ENCODE measurements around the gene EML6.

DNA sequence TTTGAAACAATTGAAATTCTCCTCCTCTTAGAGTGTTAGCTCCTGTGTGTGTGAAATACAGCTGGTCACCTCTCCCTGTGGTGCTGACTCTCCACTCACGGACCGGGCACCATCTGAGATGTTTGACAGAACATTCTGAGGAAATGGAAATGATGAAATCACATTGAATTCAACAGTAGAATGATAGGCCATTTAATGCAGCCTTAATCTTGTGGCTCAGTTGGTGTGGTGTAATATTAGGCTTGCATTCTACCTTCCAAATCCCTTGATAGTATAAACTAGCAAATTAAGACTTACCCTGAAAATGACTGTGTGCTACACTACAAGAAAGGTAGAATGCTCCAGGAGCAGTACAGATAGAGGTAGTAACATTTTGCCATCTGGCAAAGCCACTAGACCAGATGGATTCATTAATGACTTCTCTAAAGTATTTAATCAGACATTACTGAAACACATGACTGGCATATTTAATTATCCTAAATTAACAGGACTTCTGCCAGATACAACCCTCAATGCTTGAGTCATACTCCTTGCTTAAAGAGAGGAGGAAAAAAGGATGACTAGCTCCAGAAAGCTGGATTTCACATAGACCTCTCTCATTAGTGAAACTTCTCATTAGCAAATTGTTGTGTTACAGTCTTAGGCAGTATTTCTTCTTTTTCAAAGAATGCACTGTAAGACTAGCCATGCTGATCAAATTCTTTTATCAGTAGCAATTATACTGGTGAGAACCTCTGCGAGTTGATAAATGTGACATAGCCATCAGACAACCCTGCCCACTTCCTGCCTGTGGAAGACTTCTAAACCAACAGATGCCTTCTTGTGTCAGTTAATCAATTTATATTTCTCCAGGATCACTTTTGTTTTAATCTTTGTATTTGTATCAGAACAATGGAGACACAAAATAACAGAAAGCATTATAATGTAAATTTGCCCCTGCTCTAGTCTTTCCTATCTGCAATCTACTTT, 80.6 kb downstream of the EML6 start:
- TF ChIP-seq, protein P1, sequence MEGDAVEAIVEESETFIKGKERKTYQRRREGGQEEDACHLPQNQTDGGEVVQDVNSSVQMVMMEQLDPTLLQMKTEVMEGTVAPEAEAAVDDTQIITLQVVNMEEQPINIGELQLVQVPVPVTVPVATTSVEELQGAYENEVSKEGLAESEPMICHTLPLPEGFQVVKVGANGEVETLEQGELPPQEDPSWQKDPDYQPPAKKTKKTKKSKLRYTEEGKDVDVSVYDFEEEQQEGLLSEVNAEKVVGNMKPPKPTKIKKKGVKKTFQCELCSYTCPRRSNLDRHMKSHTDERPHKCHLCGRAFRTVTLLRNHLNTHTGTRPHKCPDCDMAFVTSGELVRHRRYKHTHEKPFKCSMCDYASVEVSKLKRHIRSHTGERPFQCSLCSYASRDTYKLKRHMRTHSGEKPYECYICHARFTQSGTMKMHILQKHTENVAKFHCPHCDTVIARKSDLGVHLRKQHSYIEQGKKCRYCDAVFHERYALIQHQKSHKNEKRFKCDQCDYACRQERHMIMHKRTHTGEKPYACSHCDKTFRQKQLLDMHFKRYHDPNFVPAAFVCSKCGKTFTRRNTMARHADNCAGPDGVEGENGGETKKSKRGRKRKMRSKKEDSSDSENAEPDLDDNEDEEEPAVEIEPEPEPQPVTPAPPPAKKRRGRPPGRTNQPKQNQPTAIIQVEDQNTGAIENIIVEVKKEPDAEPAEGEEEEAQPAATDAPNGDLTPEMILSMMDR (IDR thresholded peaks at IDR 0.05 in 2 of 3, conservative IDR thresholded peaks at IDR 0.05 in 1 of 3; ENCODE audit: borderline replicate concordance in 1 of 3, insufficient read depth in 1 of 3, low read depth in 2 of 3, low read length in 2 of 3): no peak
- TF ChIP-seq, protein P2, sequence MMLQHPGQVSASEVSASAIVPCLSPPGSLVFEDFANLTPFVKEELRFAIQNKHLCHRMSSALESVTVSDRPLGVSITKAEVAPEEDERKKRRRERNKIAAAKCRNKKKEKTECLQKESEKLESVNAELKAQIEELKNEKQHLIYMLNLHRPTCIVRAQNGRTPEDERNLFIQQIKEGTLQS (IDR thresholded peaks at IDR 0.05): no peak
- TF ChIP-seq ELF1 (IDR thresholded peaks at IDR 0.05; ENCODE audit: borderline replicate concordance, low read depth) (no peak), POLR2A (IDR thresholded peaks at IDR 0.05; ENCODE audit: borderline replicate concordance, extremely low read depth, insufficient read depth, insufficient read length) (no peak), EZH2phosphoT487 (IDR thresholded peaks at IDR 0.05; ENCODE audit: borderline replicate concordance) (no peak), SIN3A (IDR thresholded peaks at IDR 0.05; ENCODE audit: low read depth) (no peak), EZH2 (IDR thresholded peaks at IDR 0.05) (no peak)
- TF ChIP-seq, protein P3, sequence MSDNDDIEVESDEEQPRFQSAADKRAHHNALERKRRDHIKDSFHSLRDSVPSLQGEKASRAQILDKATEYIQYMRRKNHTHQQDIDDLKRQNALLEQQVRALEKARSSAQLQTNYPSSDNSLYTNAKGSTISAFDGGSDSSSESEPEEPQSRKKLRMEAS (IDR thresholded peaks at IDR 0.05): no peak
- TF ChIP-seq, protein P4, sequence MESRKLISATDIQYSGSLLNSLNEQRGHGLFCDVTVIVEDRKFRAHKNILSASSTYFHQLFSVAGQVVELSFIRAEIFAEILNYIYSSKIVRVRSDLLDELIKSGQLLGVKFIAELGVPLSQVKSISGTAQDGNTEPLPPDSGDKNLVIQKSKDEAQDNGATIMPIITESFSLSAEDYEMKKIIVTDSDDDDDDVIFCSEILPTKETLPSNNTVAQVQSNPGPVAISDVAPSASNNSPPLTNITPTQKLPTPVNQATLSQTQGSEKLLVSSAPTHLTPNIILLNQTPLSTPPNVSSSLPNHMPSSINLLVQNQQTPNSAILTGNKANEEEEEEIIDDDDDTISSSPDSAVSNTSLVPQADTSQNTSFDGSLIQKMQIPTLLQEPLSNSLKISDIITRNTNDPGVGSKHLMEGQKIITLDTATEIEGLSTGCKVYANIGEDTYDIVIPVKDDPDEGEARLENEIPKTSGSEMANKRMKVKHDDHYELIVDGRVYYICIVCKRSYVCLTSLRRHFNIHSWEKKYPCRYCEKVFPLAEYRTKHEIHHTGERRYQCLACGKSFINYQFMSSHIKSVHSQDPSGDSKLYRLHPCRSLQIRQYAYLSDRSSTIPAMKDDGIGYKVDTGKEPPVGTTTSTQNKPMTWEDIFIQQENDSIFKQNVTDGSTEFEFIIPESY (IDR thresholded peaks at IDR 0.05; ENCODE audit: extremely low read depth, insufficient replicate concordance, low read length): no peak

All from HCT116 (cell line).